Stimulated activated CD4-positive, alpha-beta T cell treated with anti-CD3 and anti-CD28 coated beads, TNF-alpha, amount 100 ng/mL, for 48 hours (primary cell): ENCODE measurements around the gene TAP1.
"Not testable (repeated sequence)": the region's sequence is repeated elsewhere in the genome, so short reads cannot be mapped to it uniquely, and the experiment has no call there.

Experiments used
- DNase-seq, 3 donors: peaks; one replicate each; pipeline ENCODE4 v3.0.0-alpha.2; 2020; ENCODE audit warnings: low read depth in 3 of 3

TAP1 gene, protein sequence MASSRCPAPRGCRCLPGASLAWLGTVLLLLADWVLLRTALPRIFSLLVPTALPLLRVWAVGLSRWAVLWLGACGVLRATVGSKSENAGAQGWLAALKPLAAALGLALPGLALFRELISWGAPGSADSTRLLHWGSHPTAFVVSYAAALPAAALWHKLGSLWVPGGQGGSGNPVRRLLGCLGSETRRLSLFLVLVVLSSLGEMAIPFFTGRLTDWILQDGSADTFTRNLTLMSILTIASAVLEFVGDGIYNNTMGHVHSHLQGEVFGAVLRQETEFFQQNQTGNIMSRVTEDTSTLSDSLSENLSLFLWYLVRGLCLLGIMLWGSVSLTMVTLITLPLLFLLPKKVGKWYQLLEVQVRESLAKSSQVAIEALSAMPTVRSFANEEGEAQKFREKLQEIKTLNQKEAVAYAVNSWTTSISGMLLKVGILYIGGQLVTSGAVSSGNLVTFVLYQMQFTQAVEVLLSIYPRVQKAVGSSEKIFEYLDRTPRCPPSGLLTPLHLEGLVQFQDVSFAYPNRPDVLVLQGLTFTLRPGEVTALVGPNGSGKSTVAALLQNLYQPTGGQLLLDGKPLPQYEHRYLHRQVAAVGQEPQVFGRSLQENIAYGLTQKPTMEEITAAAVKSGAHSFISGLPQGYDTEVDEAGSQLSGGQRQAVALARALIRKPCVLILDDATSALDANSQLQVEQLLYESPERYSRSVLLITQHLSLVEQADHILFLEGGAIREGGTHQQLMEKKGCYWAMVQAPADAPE

DNA sequence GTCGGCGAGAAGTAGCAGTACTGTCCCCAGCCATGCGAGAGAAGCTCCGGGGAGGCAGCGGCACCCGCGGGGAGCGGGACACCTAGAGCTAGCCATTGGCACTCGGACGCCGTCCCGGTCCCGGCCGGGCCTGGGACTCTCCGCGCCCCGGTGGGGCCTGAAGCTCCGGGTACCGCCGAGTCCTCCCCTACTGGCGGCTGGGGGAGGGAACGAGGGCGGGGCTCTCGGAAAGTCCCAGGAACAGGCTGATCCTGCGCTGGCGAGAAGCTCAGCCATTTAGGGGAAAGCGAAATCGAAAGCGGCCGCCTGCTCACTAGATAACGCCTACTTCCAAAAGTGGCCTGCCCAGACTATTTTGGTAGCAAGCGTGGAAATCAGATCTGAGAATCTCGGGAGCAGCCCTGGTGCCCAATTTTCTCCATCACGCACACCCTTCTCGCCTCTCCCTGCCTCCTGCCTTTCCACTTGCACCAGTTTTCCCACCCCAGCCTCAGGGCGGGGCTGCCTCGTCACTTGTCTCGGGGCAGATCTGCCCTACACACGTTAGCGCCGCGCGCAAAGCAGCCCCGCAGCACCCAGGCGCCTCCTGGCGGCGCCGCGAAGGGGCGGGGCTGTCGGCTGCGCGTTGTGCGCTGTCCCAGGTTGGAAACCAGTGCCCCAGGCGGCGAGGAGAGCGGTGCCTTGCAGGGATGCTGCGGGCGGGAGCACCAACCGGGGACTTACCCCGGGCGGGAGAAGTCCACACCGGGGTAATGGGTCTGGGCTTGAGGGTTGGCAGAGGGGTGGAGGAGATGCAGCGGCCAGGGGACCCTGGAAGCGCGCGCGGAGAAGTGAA is at the start of gene TAP1, which contains the start of gene PSMB9:
Gene TAP1, minus strand, starts transcription at position 164 of the 835 bp plus-strand sequence. Its CDS starts 68 bp downstream, at position 96.
Gene PSMB9, plus strand, starts transcription at position 652 of the 835 bp plus-strand sequence. Its CDS starts 38 bp downstream, at position 690.
- peak; percentile 90 to 94 (median 92) for DNase-seq

DNA sequence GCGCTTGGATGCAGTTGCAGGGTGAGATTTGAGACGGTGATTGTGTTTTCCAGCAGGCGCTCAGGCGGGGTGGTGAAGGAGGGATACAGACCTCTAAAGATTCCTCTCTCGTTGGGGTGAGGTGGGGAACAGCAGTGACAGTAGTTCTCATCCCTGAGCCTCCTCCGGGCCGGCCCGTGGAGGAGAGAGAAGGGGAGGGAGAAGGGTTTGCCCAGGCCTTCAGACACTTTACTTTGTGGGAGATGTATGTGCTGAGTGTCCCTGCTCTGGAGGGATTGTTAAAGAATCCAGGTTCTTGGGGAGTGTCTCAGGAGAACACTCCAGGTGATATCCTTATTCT is 41.5 kb upstream of the TAP1 start:
- DNase-seq: no peak

DNA sequence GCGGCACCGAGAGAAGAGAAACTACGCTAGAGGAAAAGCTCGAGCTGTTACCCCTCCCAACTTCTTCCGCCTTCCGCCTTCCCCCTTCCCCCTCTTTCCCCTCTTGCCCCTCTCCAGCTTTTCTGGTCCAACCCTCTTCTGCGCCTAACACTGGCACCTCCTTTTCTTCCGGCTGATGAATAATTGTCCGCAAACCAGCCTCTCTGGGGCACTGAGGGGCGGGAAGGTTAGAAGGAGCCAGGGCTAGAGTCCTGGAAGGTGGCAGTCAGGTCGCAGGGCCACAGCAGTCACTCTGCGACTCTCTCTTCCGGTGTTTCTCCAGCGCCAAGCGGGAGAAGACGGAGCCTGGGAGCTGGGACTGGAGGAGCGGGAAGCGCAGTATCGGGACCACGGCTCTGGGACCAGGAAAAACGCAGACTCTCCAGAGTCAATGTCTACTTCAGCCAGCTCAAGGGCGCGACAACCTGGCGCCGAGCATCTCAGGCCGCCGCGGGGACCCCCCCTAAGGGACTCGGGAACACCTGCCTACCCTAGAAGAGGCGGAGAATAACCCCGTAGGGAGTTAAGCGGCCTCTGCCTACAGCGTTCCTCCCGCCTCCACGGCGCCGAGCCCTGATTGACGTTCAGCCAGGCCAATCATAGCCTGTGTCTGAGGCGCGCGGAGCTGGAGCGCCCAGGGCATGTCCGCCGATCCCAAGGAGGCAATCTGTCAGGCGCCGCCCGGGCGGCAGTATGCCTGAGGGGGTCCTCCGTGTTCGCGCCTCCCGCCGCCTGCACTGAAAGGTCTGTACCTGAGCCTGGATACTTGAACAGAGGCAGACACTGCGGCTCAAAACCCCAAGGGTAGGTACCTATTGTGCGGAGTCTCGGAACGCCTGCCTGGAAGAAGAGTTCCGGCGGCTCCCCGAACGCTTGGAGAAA is 40.8 kb upstream of the TAP1 start:
- DNase-seq: peak; percentile 88 to 92 (median 91)

DNA sequence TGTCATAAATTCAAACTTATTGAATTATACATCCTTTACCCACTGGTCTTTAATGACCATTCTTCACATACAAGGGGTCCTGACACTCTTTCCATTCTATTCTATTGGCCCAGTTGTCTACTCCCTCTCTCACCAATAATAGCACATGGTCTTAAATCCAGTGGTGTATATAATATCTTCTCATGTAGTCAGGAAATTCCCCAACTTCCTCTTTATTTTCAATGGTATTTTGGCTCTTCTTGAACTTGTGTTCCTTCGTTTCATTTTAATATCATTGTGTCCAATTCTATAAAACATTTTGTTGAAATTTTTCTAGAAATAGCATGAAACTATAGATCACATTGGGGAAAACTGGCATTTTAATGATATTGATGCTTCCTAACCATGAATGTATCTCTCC is 37.3 kb upstream of the TAP1 start:
- no peak for DNase-seq

DNA sequence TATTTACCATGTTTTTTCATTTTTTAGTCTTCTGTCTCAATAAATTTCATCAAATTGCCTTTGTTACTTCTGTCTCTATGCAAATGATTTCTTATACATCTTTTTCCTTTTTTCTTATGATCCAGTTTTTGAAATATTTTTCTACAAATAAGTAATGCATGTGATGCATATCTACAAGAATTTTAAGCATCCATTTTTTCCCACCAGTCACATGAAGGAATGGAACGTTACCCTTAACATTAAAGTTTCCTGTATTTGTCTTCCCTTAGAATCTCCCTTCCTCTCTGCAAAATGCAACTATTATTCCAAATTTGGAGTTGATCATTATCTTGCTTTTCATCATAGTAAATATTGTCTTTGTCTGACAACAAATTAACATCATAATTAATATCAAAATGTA is 36.0 kb upstream of the TAP1 start:
- DNase-seq: no peak

DNA sequence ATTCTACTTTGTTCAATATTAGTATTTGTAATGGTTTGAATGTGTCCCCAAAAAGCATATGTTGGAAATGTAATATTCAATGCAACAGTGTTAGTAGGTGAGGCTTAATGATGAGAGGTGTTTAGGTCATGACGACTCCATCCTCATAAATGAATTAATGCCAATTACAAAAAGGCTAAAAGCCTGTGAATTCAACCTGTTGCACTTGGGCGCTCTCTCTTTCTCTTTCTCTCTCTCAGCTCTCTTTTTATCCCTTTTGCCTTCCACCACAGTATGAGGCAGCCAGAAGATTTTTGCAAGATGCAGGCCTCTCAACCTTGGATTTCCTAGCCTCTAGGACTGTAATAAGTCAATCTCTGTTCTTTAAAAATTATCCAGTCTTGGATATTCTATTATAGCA is 35.1 kb upstream of the TAP1 start:
- no peak for DNase-seq

DNA sequence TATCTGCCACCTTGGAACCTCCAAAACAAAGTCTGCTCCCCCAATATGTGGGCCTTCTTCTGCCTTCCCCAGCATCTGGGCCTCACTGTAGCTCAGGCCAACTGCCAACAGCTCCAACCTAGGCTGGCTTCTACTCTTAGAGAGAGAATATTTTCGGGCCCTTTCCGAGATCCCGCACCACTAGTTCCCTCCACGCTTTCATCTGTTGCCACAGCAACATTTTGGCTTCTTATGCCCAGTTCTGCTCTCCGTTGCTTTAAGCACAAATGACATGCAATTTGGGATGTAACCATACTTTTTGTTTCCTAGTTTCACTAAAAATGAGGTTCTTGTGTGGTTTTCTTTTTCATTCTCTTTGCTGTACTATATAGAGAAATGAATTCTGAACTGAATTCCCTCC is 34.1 kb upstream of the TAP1 start:
- no peak for DNase-seq

DNA sequence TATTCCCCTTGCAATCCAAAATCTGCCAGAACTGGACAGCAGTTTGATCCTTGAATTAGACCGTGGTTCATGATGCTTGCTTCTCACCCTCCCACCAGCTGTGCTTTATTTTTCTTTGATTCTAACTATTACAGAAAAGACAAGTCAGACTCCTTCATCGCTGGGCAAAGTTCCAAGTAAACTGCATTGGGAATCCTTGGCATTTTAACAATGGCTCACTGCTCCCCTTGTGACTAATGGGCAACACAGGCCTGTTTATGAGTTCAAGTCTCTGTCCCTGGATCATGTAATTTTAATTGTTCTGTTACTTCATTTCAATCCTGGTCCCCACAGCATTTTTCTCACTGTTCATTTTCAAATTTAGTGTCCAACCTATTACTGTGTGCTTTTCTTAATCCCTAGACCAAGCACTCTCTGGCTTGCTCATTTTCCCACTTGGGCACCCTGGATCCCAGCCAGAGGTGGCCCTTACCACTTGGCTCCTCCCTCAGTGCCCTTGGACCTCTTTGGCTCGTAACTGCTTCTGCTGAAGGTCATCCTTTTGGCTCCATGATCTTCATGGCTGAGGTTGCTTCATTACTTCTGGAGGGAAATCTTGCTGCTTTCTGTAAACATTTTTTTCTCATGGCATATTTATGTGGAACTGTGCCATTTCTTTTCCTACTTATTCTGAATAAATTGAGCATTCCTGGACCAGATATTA is 33.3 kb upstream of the TAP1 start:
- DNase-seq: no peak

DNA sequence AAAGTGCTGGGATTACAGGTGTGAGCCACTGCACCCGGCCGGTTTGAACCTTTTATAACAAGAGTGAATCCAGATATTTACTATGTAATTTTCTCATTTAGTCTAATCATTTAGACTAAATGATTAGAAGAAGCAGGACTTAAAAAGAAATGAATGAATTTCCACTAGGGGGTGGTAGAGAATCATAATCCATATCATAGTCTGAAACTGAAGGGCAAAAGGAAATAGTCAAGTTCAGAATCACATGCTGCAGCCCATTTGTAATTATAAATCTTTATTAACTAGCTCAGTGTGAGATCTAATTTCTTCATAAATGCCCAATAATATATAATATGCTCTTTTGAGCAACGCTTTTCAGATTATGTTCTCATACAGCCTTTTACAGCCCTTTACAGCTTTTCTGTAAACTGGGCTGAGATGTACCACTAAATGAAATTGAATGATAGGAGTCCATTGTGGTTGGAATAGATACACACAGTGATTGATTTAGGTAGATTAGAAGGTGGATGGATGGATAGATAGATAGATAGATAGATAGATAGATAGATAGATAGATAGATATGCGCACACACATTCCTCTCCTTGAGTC is 32.3 kb upstream of the TAP1 start:
- no peak for DNase-seq

DNA sequence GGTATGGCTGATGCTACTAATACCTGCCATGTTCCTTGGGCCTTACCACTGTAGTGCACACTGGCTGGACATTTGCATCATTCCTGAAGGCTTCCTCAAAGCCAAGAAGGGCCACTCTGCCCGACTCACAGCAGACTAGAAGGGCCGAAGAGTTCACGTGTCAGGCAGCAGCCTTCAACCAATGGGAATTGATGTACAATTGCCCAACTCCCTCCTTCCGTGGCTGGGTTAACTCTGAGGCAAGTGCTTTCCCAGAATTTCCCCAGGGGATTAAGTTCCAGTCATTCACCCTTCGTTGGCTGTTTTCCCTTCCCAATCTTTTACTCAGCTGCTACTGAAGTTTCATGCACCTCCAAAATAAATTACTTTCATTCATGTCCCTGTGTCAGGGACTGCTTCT is 30.3 kb upstream of the TAP1 start:
- DNase-seq: no peak

DNA sequence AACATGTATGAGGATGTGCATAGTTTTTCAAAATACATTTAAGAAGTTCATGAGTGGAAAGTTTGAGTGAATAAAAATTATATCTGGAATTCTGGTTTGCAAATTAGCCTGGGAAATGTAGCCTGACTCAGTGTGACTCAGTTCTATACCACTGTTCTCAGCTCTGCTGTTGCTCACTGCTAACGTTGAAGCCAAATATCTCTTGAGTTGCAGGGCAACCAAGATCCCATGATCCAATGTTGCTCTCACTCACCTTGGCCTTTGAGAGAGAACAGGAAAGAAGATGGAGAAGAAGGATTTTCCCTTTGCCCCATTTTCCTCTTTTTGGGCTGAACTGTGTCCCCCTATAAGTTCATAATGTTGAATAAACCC is 29.4 kb upstream of the TAP1 start:
- no peak for DNase-seq

DNA sequence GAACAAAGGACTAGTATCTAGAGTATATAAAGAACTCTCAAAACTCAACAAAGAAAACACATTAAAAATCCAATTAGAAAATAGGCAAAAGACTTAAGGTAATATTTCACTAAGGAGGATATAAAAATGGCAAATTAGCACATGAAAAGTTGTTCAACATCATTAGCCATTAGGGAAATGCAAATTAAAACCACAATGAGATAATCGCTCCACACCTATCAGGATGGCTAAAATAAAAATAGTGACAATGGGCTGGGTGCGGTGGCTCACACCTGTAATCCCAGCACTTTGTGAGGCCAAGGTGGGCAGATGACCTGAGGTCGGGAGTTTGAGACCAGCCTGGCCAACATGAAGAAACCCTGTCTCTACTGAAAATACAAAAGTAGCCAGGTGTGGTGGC is 27.5 kb upstream of the TAP1 start:
- not testable (repeated sequence) for DNase-seq

DNA sequence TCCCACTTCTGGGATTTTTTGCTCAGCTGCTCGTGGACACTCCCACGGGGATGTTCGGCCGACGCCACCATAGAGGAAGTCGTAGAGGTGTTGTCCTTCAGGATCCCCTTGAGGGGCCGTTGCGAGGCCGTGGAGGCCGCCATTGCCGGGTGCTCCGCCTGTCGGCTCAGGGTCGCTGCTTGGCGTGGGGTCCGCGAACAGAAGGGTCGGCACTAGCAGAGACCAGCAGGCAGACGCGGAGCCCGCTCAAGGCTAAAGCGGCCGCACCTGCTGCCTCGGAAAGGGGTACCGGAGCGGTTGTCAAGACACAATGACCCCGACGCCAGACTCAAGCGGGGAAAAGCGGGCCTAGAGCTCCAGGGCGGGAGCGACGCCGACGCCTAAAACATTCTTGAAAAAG is 26.2 kb upstream of the TAP1 start:
- no peak for DNase-seq

DNA sequence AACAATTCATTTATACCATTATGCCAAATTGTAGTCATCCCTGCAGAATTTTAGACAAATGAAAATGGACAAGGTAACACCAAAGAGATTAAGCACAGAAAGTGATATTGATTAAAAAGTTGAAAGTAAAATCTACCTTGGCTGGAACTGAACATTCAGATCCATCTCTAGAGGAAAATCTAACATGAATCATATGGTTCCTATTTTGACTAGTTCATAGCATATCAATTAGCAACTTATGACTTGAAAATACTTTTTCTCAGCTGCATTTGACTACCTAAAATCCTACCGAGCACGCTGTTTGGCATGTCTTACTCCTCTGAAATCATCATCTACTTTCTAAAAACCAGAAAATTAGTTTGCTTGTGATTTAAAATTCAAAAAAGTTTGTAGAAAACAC is 23.1 kb upstream of the TAP1 start:
- DNase-seq: no peak

DNA sequence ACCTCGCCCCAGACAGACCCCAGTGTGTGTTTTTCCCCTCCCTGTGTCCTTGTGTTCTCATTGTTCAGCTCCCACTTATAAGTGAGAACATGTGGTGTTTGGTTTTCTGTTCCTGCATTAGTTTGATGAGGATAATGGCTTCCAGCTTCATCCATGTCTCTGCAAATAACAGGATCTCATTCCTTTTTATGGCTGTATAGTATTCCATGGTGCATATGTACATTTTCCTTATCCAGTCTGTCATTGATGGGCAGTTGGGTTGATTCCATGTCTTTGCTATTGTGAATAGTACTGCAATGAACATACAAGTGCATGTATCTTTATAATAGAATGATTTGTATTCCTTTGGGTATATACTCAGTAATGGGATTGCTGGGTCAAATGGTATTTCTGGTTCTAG is 20.4 kb upstream of the TAP1 start:
- not testable (repeated sequence) for DNase-seq

DNA sequence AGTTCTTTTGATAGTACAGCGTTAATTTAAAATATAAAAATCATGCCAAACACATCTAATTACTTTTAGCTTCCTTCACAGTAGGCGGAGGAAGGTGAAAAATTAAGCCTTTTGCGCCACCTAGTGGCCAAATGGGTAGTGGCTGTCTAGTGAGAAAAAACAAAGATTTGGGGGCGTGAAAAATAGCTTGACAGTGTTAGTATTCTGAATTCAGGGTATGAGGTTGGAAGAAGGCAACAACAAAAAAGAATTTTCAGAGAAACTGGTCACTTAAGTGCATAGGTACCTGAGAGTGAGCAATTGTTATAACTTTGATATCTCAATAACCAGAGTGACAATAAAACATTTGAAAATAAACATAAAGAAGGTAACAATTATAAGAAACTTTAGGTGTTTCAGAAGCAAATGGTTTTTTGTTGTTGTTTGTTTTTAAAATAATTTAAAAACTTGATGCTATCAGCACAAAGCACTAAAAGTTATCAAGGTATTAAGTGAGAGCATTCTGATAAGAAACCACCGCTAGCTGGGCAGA is 14.8 kb upstream of the TAP1 start:
- DNase-seq: peak; percentile 65 to 82 (median 80)

DNA sequence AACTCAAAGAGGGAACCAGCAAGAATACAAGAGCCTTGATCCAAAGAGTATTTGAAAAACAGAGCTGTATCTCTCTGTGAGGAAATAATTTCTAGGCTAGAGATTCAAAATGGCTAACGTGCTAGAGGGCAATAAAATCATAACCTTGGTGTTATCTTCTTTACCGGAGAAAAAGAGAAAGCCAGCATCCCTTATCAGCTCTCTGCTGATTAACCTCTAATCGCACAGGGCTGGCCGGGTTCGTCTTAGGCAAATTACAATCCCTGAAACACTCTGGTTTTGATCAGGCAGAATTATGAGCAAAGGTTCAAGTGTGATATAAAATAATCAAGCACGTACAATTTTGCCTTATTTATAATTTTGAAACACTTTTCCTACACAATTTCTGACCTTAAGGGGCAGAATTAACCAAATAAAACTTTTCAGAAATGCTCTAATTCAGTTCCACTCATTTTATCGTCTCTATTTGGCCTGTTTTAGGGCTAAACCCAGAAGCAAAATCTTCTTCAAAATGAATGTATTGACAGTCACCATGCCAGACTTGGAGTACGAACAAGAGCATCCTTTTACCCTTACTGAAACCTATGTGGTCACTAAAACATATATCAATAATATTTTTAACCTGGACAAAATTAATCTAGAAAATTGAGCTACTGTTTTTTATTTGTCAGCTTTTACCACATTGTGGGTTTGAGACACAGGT is 14.2 kb upstream of the TAP1 start:
- no peak for DNase-seq

DNA sequence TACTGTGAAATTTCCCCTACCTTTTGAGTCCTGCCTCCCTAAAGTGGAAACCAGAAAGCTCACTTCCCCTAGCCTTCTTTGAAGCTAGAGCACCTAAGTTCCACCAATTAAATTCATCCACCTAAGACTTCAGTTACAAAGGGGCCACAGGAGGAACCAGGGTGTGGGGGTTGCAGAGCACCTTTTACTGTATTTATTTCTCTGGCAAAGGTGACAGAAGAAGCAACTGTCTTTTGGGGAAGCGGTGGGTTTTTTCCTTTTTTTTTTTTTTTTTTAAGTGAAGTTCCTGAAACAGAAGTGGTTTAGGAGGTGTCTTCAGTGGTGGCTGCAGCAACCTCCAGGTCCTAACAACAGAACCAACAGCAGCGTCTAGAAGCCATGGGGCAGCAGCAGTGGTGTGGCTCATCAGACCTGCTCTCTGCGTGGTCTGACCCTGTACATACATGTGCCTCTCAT is 13.5 kb upstream of the TAP1 start:
- DNase-seq: no peak
